GM18861 (cell line): ENCODE measurements around the gene ARFGAP2.

ENCODE experiments used
- ATAC-seq: cut with Tn5 transposase; IDR thresholded peaks from one replicate; pipeline ENCODE4 v1.9.1; 2021; ENCODE audit not compliant: unreplicated experiment

ARFGAP2 gene

GRCh38 chr11:47171856-47172255 lies 4.8 kb downstream of the ARFGAP2 start:
- no peak for ATAC-seq

- ATAC-seq = no peak
These were observed 5.4 kb downstream of the ARFGAP2 start for GRCh38 chr11:47171061-47171838.

- ATAC-seq = no peak
These were observed 10.3 kb downstream of the ARFGAP2 start for GRCh38 chr11:47166368-47166767.

- no peak for ATAC-seq
These were observed 11.3 kb downstream of the ARFGAP2 start for GRCh38 chr11:47165253-47165840.

- no peak for ATAC-seq
These were observed 12.4 kb downstream of the ARFGAP2 start for GRCh38 chr11:47164321-47164720.

- ATAC-seq = no peak
These were observed 12.8 kb downstream of the ARFGAP2 start for GRCh38 chr11:47163898-47164297.

GRCh38 chr11:47163193-47163592 lies 13.5 kb downstream of the ARFGAP2 start:
- no peak for ATAC-seq

- no peak for ATAC-seq
These were observed 14.3 kb downstream of the ARFGAP2 start for GRCh38 chr11:47162426-47162825.

GRCh38 chr11:47161890-47162289 lies 14.8 kb downstream of the ARFGAP2 start:
- ATAC-seq = no peak

- peak; percentile 50 for ATAC-seq
These were observed 15.4 kb downstream of the ARFGAP2 start for GRCh38 chr11:47161134-47161854.

- no peak for ATAC-seq
These were observed 15.9 kb downstream of the ARFGAP2 start for GRCh38 chr11:47160753-47161133.

GRCh38 chr11:47158242-47158641 lies 18.4 kb downstream of the ARFGAP2 start:
- no peak for ATAC-seq

- ATAC-seq = no peak
These were observed 18.9 kb downstream of the ARFGAP2 start for GRCh38 chr11:47157805-47158204.

GRCh38 chr11:47156951-47157350 lies 19.7 kb downstream of the ARFGAP2 start:
- ATAC-seq = no peak

GRCh38 chr11:47156333-47156732 lies 20.3 kb downstream of the ARFGAP2 start:
- no peak for ATAC-seq

GRCh38 chr11:47155879-47156278 lies 20.8 kb downstream of the ARFGAP2 start:
- no peak for ATAC-seq

GRCh38 chr11:47154616-47155570 lies 21.8 kb downstream of the ARFGAP2 start:
- no peak for ATAC-seq

- peak; percentile 47 for ATAC-seq
These were observed 23.4 kb downstream of the ARFGAP2 start for GRCh38 chr11:47152953-47153950.

- ATAC-seq = no peak
These were observed 24.3 kb downstream of the ARFGAP2 start for GRCh38 chr11:47152126-47152952.
